GM19397 (cell line): Measurements from ENCODE around the gene BSCL2.
A peak's percentile ranks its signal among the peaks of the same experiment; 100 is the strongest.
"Not testable (repeated sequence)": the region's sequence is repeated elsewhere in the genome, so short reads cannot be mapped to it uniquely, and the experiment has no call there.

Source experiments
- ATAC-seq: cut with Tn5 transposase; IDR thresholded peaks from one replicate; pipeline ENCODE4 v1.9.1; 2021; ENCODE audit warnings: mild to moderate bottlenecking, moderate library complexity; ENCODE audit not compliant: unreplicated experiment

BSCL2 gene

DNA sequence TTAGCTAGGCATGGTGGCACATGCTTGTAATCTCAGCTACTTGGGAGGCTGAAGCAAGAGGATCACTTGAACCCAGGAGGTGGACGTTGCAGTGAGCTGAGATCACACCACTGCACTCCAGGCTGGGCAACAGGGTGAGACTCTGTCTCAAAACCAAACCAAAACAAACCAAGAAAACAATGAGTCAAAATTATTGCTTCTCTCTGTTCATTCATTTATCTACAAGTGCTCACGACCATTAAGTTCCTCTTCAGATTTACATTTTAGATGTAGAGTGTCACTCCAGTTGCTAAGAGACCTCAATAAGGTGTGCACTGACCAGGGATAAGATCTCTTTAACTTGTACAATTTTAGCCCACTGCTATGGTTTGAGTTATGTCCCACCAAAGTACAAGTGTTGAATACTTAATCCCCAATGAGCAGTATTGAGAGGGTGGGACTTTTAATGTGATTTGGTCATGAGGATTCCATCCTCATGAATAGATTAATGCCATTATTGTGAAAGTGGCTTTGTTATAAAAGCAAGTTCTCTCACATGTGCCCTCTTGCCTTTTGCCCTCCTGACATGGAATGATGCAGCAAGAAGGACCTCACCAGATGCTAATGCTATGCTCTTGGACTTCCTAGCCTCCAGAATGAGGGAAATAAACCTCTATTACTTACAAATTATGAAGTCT lies 12.2 kb upstream of the BSCL2 start:
- no peak for ATAC-seq

DNA sequence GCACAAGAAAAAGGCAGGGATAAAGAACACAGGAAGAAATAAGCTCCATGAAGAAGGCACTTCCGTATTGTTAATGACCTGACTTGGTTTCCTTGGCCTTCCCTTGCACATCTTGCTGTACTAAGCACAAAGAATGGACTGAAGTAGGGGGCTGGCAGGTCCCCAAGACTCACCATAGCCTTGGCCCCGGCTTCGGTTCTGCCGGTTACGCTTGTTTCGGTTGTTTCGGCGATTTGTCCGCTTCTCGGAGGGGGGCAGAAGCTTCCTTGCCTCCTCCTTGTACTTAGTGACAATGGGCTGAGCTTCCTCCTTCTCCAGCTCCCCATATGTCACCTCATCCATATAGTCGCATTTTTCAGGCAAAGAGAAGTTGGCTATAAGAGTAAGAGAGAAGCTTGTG lies 9.6 kb upstream of the BSCL2 start:
- ATAC-seq: no peak

DNA sequence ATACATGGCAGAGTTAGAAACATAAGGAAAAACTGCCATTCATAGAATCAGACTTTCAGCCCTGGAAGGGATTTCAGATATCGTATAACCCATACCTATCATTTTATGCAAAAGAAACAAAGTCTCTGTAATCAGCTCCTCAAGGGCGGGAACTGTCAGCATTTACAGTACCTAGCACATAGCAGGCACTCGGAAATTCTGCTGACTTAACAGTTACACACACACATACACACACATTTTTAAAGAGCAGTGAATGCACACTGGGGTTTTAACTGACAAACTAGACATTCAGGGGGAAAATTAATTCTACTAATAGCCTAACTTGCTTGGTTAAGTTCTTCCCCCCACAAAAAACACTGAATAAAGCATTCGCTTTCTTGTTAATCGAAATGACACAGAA lies 9.0 kb upstream of the BSCL2 start:
- ATAC-seq: no peak

DNA sequence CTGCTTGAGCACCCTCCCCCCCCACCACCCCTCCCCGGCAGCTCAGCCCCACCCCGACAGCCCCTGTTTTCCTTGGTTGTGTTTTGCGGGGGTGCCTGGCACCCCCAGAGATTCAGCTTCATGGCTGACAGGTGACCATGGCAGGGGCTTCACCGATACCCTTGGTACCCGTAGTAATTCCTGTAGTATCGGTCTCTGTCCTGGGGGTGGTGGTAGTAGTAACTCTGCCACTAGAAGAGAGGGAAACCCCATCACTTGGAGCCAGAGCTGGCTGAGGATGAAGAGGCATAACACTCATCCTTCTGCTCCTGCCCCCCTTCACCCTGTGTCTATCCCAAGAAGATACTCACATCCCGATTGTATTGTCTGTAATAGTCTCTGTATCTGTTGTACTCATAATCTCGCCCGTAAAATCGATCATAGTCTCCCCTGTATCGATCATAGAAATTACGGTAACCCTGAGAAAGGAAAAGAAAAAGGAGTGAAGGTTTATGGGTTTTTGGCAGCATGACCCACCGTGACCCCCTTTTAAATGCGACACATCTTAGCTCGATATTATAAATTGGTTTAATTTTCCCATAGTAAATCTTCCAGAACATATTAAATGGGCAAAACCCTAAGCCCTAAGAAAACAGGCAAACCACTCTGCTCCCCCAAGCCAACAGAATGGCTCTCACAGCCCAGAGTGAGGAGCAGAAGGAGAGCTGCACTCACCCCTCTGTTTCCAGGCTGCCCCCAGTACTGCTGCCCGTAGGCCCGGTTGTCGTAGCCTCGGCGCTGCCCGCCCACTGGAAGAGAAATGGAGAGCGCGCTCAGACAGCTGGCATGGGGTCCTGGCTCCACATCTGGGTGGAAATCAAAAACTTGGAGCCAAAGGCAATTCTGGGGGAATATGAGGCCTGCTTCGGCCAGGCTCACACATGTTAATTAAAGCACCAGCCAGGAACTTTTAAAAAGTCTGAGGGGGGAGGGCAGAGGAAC lies 8.2 kb upstream of the BSCL2 start:
- no peak for ATAC-seq

DNA sequence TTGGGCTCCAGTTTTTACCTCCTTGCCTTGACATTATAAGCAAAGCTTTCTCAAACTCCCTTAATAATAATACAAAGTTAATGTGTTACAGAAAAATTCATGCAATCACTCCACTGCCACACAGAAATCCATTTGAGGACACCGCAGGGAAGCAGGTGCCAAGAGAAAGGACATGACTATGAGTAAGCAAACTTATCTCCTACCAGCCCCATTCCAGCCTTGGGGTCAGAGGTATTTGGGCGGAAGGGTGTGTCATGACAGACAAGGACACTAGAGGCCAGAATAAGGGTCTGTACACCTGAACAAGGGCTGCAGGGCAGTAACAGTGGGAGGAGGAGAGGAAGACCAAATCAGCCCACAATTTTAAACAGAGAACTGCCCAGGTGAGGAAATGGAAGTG lies 6.1 kb upstream of the BSCL2 start:
- ATAC-seq: no peak

DNA sequence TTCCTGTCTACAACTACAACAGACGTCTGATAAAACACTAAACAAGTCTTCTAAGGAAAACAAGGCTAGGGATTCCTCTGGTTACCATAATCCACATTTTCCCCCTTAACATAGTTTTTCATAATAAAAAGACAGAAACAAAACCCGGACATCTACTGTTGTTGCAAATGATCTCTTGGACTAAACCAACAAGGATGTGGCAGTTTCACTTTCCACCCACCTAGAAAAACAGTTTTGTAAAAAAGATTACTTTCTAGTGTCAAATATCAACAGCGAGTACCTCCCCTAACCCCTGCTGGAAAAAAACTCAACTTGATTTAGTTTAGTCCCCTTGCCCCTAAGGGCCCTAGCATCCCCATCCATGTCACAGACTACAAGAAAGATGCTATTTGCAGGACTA lies 5.6 kb upstream of the BSCL2 start:
- ATAC-seq: no peak

DNA sequence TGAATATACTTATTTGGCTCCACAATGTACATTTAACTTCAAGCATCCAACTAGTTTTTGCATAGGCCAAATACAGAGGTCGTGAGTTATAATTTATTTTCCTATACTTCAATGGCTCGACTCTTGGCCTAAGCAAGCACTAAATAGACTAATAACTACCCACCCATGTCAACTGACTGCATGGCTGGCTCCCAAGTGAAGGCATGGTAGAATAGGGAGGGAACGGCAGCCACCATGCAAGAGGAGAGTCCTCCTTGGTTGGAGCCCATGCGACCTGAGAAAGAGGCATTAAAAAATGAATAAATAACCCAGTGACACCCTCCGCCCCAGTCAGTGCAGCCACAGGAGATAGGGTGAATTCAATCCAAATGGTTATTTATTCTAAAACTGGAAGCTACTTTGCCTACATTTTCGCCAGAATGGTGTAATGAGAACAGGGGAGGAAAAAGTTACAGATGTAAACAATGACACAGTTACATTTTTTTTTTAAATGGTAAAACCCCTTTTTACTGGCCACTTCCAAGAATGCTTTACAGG lies 5.1 kb upstream of the BSCL2 start:
- no peak for ATAC-seq

DNA sequence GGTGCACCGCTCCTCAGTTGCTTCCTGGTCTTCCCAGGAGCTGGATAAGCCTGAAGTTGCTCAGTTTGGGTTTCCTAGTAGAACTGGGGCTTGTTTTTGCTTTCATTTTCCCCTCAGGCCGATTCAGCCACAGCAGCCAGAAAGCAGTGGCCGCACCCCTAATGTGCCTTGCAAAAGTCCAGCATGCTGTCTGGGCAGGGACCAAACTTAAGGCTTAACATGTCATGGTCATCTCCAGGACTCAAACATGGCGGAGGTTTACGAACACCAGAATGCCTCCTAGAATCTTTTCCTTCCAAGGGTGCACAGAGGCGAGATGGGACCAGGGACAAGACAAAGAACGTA lies 2.7 kb upstream of the BSCL2 start:
- ATAC-seq: no peak

DNA sequence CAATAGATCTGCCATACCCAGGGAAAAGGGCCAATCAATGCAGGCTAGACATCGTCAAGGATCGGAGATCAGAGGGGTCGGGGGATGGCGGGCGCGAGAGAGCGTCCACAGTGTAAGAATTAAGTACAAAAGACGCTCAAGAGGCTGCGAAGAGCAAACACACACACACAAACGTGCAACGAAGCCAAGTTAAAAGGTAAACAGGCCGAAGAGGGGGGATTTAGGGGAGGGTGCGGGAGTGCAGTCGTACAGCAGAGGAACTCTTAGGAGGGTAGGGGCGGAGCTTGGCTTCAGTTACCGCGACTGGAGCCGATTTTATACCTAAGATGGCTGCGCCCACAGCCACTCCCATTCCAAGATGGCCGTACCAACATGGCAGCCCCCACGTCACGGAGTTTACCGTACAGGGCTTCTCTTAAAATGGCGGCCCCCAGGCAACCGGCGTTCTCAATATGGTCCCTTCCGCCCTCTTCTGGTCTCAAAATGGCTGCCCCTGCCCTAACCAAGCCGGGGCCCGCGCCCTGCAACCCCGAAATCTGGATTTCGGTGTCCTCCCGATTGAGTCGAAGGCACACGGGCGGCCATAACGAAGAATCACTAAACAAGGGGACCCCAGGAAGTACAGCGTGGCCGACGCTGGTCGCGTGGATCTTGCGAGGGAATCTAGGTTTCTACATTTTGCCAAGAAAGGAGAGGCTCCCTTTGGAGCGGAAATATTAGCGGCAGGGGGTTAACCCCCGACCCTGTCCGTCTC lies 2.2 kb upstream of the BSCL2 start:
- peak; percentile 66 for ATAC-seq

DNA sequence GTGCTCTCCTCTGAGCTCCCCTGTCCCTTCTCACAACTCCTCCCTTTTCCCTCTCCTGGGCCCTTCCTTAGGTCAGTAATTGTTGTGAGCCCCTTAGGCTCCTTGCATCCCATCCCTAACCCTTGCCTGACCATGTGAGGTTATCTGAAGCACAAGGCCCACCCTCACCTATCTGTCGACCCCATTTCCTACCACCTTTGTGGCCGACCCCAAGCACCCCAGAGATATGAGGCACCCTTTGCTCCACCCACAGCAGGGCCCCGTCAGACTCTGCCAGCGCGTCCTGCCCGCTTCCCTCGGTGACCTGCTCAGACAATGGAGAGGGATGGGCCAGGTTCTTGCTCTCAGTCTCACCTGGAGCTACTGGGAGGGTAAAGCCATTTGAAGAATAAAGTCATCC lies 1.6 kb upstream of the BSCL2 start:
- no peak for ATAC-seq

DNA sequence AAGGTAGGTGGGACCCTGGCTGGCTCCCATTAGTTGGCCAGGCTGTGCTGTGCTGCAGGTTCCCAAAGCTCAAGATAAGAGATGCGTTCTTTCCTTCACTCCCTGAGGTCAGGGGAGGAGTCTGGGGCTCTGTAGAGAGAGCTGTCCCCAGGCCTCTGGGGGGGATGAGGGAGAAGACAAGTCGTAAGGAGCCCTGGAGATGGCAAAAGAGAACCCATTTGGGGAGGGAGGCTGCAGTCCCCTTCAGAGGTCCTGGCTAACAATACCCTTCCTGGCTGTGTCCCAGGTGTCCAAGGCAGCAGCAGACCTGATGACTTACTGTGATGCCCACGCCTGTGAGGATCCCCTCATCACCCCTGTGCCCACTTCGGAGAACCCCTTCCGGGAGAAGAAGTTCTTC lies 1.2 kb upstream of the BSCL2 start:
- no peak for ATAC-seq

DNA sequence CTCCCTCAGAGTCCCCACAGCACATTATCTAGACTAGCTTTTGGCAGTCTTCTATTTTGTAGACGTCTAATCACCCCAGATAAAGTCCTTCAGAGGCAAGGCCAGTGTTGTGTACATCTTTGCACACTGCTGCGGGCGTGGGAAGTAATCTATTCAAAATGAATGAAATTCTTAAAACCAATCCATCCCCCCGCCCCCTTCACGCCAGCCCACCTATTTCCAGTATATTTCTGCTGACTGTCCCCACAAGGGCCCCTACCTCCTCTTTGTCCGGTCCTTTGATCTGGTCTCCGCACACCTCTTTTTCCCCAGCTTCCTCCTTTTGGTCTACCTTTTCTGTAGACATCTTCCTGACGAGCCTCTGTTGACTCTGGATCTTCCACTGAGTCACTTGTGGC lies 375 bp downstream of the BSCL2 start:
- no peak for ATAC-seq

DNA sequence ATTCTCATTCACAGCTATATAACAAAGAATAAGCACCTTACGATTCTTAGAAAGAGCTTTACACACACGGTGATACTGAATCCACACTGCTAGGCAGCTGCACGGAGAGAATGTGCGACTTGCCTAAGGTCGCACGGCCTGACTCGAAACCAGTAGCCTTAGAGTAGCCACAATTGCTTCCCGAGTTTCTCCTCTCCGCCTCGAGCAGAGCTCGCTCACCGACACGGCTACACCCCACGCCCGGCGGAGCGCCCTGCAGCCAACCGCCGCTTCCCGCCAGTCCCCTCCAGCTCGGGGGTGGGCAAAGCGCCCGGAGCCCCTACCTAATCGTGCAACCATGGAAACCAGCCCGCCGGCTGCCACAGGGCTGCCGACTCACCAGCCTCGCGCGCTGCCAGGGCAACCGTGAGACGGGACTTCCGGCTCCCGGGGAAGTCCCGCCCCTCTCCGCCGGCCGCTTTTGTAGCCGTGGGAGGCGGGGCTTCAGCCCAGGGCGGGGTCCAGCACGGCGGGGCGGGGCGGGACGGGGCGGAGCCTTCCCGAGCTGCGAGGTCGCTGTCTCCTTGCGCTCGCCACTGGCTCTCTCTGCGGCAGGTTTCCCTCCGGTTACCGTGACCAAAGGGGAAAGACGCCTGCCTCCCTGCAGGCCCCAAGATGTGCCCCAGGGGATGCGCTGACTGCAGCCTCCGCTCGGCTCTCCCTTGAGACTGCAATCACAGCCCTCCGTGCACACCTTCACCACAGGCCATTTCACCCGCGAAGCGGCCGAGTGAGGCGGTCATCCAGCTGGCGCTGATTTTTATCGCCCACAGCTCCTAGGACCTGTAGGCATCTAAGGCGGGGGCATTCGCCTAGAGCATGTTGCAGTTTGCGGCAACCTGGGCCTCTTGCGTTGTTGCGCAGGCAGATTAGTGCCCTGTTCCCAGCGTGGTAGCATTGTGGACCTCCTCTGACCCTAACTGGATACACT lies 1.1 kb downstream of the BSCL2 start:
- ATAC-seq: peak; percentile 61

DNA sequence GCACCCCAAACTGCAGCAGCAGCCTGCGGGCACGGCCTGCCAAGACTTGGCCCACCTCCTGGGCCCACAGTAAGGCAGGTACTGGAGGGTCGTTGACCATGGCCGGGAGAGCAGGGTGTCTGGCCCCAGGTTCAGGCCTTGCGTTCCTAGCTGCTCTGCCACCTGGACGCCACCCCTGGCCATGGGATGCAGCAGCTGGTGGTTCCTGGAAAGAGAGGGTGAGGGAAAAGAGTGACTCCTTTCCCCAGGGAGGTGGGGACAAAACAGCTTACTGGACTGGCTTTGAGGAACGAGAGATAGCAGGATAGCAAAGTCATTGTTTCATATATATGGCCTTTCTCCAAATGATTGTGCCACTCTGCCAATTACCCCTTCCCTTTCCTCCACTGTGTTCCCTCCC lies 1.8 kb downstream of the BSCL2 start:
- ATAC-seq: no peak

DNA sequence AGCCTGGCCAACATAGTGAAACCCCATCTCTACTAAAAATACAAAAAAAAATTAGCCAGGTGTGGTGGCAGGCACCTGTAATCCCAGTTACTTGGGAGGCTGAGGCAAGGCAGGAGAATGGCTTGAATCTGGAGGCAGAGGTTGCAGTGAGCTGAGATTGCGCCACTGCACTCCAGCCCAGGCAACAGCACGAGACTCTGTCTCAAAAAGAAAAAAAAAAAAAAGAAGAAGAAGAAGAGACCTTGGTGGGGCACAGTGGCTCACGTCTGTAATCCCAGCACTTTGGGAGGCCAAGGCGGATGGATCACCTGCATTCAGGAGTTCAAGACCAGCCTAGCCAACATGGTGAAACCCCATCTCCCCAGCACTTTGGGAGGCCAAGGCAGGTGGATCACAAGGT lies 3.3 kb downstream of the BSCL2 start:
- not testable (repeated sequence) for ATAC-seq

DNA sequence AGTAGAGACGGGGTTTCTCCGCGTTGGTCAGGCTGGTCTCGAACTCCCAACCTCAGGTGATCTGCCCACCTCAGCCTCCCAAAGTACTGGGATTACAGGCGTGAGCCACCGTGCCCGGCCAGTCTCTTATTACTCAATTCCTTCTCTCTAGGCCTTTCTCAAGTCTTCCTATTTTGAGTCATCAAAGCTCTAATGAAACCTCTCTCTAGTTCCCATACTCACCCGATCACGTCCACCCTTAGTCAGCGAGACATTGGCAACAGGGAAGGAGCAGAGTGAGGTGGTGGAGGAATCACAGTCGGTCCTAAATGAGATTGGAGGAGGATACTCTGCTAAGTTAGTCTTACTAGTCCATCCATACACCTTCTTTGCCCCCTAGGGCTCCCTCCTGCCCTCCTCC lies 5.0 kb downstream of the BSCL2 start:
- no peak for ATAC-seq

DNA sequence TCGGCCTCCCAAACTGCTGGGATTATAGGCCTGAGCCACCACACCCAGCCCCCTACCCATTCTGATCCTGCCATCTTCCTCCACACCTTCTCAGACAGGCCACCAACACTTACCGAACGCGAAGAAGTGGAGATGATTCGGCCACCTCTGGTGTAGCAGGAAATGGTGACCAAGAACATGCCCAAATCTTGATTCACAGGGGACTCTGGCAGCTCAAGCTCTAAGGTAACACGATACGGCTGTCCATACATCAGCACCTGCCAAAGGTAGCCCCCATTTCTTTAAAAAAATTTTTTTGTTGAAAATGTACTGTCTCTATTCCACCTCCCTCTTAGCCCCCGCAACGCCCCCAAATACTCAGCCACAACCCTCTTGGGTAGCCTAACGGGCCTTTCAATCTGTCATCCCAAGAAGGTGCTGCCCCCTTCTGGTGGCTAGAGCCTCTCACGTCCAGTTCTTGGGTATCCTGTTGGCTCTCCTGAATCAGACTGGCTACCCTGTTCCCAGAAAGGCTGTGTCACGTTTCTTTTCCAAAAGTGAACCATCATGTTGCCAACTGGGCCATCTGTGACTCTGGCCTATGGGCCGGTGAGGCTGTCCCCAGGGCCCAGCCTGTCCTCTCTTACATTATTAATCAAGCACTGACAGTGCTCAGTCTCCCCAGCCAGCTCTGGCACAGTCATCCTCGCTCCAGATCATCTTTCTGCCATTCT lies 12.6 kb downstream of the BSCL2 start:
- ATAC-seq: no peak

DNA sequence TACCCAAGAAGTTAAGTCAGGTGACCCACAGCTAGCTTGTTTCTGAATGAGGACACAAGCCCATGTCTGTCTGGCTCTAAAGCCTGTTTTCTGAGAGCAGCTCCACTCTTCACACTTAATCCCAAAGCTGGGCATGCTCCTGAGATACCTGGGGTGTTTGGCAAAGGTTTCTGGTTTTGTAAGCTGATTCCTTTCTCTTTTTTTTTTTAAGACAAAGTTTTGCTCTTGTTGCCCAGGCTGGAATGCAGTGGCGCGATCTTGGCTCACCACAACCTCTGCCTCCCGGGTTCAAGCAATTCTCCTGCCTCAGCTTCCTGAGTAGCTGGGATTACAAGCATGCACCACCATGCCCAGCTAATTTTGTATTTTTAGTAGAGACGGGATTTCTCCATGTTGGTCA lies 13.6 kb downstream of the BSCL2 start:
- not testable (repeated sequence) for ATAC-seq

DNA sequence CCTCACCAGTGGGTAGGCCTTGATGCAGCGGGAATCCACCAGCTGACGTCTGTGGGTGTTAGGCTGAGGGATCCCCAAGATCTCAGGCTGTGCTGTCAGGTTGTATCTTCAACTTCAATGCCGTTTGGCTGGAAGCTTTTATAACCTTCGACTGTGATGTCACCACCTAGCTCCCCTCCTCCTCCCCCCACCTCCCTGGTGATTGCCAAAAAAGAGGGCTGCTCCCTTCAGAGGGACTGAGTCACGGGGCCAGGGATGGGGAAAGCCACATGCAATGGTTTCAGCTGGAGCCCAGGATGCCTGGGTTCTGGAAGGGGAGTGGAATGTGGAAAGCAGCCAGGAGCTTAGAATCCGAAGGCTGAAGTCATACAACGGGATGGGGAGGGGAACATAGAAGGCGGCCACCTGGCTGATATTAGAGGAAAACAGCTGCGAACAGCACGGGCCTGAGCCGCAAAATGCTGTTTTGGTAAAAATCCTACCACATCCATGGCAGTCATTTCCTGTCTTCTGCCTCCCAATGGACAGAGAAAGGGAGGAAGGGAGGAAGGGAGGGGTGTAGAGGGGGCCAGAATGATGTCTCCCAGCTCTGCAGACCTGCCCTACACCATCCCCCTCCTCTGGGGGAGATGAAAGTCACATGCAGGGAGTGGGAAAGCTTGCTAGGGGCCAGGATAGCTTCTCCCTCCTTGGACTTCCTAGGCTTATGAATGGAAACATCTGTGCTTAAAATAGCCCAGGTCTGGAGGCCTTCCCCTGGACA lies 17.6 kb downstream of the BSCL2 start, which contains the start of gene LRRN4CL:
LRRN4CL (minus strand) TSS at position 110 of the 763 bp plus-strand sequence. CDS start 1,022 bp downstream, outside the sequence.
- no peak for ATAC-seq
